Measurements from ENCODE around the gene MPP1. TPM values are rescaled to one million over a fixed set of nuclear protein-coding genes. Genes with fewer than 3 reads are reported as not detected.

MPP1 gene
- total and polyA plus RNA-seq, 9 of the 15 experiments (the other 6 are each of a cell fraction or from before 2014, with no cell fraction given), result 227 to 395 (median 283) TPM

DNA sequence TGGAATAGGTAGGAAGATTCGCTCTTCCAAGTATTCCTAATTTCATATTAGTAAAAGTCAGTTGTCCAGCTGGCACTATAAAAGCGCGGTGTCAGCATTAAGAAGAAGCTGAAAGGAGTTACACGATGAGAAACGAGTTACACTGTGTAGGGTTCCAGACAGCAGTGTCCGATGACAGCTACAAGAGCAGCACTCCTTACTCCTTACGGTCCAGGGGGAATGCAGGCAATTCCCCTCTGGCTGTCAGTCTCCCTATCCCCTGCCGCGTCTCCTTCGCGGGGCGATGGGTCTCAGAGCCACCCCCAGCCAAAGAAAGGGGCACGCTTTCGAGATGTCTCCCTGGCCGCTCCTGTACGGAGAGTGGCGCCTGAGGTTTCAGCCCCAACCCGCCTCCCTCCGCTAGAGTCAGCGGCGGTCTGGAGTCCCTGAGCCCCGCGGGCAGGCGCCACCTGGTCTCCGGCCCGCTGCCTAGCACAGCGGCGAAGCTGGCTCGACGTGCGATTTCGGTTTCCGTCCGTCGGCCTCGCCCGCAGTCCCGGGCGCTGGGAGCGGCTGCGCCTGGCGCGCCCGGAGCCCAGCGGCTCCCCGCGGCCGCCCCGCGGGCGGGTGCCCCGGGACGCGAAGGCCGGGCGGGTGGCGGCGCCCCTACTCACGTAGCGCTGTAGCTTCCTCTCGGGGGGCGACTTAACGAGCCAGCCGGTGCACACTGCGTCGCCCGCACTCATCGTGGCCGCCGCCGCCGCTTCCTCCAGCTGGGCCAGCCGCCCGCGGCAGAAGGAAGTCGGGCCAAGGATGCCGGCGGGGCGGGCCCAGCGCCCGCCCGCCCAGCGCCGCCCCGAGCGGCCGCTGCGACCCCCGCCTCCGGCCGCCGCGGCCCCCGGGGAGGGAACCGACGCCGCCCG is 54.7 kb downstream of the MPP1 start, which contains the start of gene GAB3 (continued):
- TF ChIP-seq CUX1 (CRISPR knock-in tag; IDR thresholded peaks at IDR 0.05), result no peak
- TF ChIP-seq KLF10 (CRISPR knock-in tag; IDR thresholded peaks at IDR 0.05), result no peak
- no peak for TF ChIP-seq CREB1 (IDR thresholded peaks at IDR 0.05)
- TF ChIP-seq CREB1 (CRISPR knock-in tag; IDR thresholded peaks at IDR 0.05), result no peak
- TF ChIP-seq PRDM10 (IDR thresholded peaks at IDR 0.05; ENCODE audit: partially characterized antibody), result no peak
- TF ChIP-seq CBX1 (IDR thresholded peaks at IDR 0.05; ENCODE audit: low read depth), result no peak
- no peak for TF ChIP-seq PTTG1 (tag; IDR thresholded peaks at IDR 0.05; ENCODE audit: low read depth)
- peak in 1 of 3 experiments; percentile 9 for TF ChIP-seq YY1 (IDR thresholded peaks at IDR 0.05; ENCODE audit: borderline replicate concordance in 1 of 3, control insufficient read depth in 1 of 3, extremely low read depth in 1 of 3, insufficient read depth in 3 of 3, insufficient read length in 1 of 3, insufficient replicate concordance in 2 of 3, low read depth in 1 of 3, low read length in 2 of 3)
- peak; percentile 93 for TF ChIP-seq MAFK (IDR thresholded peaks at IDR 0.05; ENCODE audit: low read length)
- no peak for TF ChIP-seq ZFPM2 (CRISPR knock-in tag; IDR thresholded peaks at IDR 0.05)
- no peak for TF ChIP-seq ZBTB17 (CRISPR knock-in tag; IDR thresholded peaks at IDR 0.05)
- TF ChIP-seq HDAC3 (IDR thresholded peaks at IDR 0.05; ENCODE audit: borderline replicate concordance, partially characterized antibody), result no peak
- TF ChIP-seq, protein P1, sequence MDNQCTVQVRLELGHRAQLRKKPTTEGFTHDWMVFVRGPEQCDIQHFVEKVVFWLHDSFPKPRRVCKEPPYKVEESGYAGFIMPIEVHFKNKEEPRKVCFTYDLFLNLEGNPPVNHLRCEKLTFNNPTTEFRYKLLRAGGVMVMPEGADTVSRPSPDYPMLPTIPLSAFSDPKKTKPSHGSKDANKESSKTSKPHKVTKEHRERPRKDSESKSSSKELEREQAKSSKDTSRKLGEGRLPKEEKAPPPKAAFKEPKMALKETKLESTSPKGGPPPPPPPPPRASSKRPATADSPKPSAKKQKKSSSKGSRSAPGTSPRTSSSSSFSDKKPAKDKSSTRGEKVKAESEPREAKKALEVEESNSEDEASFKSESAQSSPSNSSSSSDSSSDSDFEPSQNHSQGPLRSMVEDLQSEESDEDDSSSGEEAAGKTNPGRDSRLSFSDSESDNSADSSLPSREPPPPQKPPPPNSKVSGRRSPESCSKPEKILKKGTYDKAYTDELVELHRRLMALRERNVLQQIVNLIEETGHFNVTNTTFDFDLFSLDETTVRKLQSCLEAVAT (IDR thresholded peaks at IDR 0.05), result peak; percentile 43 to 47; a peak in 1 of 4 replicates
- TF ChIP-seq ZBTB34 (CRISPR knock-in tag; IDR thresholded peaks at IDR 0.05), result no peak
- TF ChIP-seq CC2D1A (IDR thresholded peaks at IDR 0.05), result no peak
